AML-193 (cell line): Measurements from ENCODE around the gene CDH2.

Source experiments
- DNase-seq, 2 experiments: peaks; one replicate each; lab custom pipeline; 2025; lab: John Stamatoyannopoulos, UW

Gene CDH2

DNA sequence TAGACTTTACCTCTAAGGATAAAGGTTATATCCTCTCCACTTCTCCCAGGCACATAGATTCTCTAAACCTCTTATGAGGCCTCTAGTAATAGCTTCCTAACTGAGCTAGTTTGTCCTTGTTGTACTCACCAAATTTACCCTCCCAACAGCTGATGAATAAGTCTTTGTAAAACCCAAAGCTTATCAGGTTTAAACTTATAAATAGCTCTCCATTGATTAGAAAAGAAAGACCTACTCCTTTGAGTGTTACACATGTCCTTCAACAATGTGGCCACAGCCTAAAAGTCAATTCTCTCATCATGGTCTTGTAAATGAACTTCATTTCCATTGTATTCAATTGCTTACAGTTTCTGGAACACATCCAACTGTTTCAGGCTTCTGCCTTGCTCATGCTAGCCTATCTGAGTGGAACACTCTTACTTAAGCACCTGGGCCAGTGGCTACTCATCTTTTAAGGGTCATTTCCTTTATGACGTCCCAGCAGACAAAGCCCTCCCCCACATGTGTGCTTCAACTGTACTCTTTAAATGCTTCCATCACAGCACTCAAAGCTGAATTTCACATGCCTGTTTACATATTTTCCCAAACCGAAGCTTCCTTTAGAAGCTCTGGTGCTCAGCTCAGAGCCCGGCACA is 131.6 kb downstream of the CDH2 start:
- no peak for DNase-seq

DNA sequence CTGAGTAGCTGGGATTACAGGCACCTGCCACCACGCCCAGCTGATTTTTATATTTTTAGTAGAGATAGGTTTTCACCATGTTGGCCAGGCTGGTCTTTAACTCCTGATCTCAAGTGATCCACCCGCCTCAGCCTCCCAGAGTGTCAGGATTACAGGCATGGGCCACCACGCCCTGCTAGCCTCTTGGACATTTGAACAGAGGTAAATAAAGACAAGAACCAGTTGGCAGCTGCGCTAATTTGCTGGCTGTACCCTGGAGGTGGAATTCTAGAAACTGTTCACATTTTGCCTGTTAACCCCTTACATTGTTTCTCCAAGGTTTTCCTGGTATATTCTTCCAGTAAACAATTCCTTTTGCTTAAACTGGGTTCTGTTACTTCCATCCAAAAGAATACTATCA is 132.9 kb downstream of the CDH2 start:
- no peak for DNase-seq

DNA sequence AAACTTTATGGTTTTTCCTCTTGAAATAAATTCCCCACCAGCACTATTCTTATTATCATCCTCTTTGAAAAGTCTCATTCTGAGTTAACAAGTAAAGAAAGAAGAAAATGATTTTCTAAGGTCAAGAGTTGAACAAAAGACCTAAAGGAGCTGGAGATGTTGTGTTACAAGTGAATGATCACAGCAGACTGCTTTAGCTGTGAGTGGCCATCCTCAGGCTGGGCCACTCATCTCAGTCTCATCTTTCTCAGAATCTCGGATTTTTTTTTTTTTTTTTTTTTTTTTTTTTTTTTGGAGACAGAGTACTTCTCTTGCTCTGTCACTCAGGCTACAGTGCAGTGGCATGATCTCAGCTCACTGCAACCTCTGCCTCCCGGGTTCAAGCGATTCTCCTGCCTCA is 133.3 kb downstream of the CDH2 start:
- DNase-seq, result no peak

DNA sequence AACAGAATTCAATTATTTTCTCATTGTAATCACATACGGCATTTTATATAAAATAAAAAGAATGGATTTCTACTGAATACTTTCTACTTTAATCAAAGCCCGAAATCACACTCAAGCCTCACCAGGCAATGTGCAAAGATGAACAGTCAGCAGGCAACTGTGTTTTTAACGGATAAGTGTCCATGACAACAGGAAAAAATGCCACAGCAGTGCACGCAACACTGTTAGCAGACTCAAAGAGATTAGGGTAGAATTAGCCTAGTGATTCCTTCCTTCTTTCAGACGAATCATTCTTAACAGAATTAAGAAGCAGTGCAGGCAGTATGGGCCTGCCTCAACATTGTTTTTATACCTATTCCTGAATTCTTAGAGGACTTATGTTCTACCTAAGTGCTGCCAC is 135.6 kb downstream of the CDH2 start:
- DNase-seq, result no peak

DNA sequence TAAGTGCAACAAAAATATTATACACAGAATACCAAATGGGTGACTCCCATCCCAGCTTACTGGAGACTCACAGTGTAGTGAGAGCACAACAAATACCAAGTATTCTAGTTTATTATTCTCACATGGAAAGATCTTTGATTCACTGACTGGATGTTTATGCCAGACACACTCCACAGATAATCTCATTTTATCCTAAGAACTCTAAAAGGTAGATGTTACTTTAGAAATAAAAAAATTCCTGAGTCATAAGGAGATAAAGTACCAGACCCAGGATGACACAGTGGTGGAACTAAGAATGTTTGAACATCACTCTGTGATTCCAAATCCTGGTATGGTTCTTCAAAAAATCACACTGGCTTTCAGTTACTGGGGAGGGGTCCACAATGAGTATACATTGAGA is 136.2 kb downstream of the CDH2 start:
- DNase-seq, result no peak

DNA sequence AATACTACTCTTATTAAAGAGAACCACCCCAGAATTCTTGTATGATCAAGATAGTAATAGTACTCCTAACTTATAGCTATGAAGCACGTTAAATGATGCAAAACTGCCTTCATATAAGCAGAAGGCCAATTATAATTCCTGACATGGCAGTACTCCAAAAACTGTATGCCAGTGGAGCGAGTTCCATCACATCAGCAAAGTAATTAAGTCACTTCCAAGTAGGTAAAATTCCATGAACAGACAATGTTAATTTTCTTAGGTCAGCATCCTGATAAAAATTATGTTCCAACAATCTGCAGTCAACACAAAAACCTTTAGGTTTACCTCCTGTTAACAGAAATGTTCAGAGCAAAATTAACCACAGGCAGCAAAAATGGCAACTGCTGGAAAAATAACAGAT is 136.7 kb downstream of the CDH2 start:
- DNase-seq, result no peak

DNA sequence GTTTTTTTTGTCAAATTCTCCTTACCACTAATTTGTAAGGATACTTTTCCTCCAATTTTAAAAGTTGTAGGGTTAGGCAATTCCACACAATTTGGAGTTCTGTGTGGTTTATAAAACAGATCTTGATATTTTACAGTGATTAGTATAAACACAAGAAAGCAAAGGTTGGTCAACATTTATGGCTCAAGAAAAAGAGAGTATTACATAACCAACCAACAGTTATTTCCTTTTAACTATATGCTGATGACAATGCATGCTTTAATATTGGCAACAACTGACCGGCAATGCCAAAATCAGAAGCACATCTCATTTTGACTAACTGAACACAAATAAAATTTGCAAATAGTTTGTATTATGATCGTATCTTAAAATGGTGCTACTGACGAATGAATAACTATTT is 137.2 kb downstream of the CDH2 start:
- no peak for DNase-seq

DNA sequence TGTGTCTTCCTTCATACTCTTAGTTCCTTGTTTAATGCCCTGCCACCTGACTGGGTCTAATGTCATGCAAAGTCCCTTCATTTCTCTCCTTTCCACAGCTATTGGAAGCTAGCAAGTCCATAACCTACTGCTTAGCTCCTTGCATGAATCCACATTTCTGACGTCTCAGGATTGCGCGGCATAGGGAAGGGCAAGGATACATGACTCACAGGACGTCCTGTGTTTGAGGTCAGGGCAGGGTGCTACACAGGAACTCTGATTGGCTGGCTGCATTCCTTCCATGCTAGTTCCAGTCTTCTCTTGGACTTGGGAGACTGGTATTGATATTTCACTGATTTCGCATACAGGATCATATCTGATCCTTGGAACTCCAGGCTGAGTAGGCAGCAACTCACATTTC is 137.9 kb downstream of the CDH2 start:
- no peak for DNase-seq

DNA sequence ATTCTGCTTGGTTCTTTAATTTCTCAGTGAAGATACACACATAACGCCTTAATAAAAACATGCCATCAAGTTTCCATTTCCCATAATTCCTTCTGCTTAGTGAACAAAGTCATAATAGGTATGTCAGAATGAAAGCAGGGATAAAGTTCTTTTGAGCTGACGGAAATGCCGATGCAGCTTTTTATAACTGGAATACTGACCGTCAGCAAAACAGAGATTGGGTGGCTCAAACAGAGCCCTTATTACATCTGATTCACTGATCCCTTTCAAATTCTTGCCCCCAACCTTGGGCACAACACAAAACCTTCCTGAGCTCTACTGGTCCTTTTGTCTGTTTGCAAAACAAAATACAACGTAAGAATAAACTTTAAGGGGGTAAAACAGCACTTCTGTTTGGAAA is 140.4 kb downstream of the CDH2 start:
- no peak for DNase-seq

DNA sequence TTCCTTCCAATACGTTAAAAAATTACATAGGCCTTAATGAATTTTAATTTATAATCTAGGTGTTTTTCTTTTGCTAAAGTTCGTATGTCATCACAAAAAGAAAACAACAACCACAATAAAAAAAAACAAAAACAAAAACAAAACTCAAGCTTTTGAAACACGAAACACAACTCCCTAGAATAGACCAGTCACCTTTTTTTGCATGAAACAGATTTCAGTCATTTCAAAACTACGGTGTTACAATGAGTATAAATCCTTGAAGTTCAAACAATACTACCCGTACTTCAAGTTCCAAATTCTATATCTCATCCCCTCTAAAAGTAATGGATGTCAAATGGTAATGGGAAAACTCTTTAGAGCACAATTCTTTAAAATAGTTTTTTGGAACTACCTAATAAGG is 142.4 kb downstream of the CDH2 start:
- DNase-seq, result no peak

DNA sequence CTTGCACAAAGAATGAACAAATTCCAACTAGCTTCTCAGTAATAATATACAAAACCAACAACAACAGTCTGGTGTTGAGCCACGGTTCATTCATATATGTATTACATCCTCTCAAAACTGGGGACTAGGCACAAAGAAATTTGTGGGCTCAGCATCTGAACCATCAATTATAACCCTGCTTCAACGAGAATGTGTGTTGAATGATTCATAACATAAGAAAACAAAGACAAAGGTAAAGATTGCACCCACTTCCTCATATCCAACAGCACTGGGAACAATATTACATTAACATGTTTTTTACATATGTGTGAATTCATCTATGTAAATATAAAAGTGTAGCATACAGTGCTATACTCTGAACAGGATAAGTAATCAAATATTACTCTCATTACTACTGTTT is 144.8 kb downstream of the CDH2 start:
- DNase-seq, result no peak

DNA sequence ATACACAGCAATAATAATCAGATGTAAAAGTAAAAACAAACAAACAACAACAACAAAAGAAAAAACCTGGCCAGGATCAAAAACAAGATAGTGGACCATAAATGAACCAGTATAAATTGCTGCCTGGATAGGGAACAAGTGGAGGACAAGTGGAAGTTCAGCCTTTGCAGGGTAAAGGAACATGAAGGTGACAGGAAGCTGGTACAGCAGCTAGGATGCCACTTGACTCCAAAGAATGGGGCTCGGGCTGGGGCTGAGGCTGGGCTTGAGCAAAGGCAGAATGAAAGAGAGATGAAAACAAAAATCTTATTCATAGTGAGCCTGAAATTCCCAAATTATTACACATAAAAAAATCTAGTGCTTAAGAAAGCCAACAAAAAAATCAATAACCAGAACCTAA is 146.5 kb downstream of the CDH2 start:
- DNase-seq, result no peak

DNA sequence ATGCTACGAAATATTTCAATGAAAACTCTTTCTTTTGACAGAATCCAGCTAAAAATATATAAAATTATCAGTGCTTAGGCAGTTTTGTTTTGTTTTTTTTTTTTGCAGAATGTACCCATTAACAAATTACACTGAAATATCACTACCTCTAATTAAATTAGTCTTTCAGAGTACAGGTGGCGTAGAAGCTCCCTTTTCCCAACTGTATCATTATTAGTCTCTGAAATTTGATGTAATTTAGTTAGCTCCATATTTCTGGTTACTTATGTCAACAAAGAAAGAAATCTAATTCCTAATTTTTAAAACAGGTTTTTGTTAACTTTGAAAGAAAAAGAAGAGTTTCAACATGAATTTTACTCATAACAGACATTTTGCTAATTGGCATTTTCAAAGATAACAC is 149.2 kb downstream of the CDH2 start:
- no peak for DNase-seq

DNA sequence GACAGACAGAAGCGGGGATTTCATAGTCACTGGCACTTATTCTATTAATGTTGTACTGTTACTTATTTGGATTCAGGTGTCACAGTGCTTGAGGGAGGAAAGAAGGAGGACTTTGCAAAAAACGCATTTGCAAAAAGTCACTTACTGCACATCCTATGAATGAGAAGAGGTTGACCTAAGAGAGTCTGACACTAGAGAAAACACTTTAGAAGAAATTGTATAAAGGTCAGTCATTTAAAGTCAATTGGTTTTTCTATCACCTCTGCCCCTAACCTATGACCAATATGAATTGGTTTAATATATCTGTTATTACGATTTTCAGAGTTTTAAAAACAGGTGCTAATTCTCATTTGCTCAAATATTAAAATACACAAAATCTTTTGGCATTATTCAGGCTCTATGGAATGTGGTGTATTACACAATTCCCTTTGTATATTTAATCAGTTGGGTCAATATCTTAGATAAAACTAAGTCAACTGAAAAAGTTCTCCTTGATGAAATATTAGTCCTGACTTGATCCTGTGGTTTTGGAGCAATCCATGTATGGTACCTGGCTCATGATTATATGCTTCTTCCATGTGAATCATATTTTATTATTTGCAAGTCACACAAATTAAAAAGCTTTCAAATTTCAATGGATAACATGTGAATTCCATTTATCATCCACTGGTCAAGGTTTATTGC is 157.4 kb downstream of the CDH2 start:
- DNase-seq, result no peak

DNA sequence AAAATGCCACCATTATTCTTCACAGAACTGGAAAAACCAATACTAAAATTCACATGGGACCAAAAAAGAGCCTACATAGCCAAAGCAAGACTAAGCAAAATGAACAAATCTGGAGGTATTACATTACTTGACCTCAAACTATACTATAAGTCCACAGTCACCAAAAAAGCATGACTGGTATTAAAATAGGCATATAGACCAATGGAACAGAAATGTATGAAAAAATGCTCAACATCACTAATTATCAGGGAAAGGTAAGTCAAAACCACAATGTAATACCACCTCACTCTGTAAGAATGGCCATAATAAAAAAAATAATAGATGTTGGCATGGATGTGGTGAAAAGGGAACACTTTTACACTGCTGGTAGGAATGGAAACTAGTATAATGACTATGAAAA is 158.6 kb downstream of the CDH2 start:
- no peak for DNase-seq

DNA sequence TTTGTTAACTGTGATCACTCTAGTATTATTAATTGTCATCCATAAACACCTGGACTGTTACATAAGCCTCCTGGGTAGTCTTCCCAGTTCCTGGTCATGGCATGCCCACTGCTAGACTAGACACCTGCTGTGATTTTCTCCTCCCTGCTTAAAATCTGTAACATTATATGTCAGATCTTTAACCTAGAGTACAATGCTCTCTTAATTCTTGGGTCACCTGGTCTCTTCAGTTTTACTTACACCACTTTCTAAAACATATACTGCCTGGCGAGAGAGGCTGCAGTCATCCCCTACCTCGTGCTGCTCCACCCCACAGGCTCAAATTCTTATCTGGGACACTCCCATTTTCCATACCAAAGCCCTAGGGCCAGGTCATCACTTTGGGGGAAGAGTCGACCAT is 161.3 kb downstream of the CDH2 start:
- no peak for DNase-seq

DNA sequence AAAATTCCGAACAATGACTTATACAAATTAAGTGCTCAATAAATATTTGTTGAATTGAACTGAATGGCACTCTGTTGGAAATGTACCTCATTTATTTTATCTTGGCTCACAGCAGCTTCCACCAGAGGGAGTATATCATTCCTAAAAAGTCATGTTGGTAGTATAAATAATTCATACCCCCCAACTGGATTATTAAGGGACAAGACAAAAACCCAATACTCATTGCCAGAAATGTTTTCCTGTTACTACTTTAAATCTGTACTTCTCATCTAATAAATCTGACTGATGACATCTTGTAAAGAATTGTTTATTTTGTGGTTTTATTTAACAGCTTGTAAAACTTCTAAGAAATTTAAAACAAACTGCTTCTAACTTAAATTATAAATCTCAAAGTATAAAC is 163.9 kb downstream of the CDH2 start:
- no peak for DNase-seq

DNA sequence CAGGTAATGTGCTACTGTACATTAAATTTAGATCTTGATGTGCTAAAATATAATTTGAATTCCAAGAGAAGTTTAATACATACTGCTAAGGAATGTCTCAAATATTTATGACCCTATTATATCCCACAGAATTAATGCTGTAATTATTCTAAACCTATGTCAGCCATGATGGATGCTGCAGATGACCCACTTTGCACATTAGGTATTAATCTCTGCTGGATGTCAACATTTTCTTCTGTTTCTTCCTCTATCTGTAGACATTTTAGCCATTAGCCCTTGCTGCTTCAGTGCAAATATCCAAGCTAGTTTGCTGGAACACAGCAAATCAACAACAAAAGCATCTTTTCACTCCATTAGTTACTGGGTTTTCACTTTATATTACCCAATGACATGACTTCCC is 164.6 kb downstream of the CDH2 start:
- no peak for DNase-seq

DNA sequence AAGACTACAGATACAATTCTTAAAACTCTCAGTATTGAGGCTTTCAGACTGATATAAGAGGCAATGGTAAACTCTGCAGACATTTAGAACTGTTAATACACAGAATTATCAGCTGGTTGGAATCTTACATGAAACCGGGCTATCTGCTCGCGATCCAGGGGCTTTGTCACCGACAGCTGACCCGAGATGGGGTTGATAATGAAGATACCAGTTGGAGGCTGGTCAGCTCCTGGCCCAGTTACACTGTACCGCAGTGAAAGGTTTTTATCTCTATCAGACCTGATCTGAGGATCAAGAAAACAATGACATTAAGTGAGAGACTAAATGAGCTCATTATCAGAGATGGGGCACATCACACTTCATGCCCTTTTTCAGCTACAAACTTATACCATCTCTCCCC is 167.3 kb downstream of the CDH2 start:
- no peak for DNase-seq

DNA sequence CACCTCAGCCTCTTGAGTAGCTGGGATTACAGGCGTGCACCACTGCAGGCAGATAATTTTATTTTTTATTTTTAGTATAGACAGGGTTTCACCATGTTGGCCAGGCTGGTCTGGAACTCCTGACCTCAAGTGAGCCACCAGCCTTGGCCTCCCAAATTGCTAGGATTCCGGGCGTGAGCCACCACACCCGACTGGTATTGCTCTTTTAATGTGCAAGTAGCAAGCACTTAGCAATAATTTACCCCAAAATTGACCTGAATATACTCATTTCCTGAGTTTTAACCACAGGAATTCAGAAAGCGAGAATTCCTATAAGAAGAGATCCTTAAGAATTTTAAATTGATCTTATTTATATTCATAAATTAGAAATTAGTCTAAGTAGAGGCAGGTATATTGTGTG is 169.1 kb downstream of the CDH2 start:
- no peak for DNase-seq

DNA sequence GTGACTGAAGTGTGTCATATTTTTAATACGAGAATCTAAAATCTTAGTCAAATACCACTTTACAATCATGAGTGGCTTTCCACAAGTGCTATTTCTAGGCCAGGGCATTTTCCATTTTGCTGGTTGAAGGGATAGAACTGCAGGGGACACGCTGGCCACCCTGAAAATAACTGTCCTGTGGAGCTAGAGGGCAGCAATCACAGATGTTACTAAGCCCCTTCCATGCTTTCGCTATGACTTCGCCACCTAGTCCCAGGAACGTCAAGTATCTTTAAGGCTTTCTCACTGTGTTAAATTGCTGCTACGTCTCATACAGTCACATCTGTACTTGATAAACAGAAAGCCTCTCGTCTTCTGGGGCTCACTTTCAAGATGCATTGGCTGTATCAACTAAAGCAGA is 171.8 kb downstream of the CDH2 start:
- DNase-seq, result no peak

DNA sequence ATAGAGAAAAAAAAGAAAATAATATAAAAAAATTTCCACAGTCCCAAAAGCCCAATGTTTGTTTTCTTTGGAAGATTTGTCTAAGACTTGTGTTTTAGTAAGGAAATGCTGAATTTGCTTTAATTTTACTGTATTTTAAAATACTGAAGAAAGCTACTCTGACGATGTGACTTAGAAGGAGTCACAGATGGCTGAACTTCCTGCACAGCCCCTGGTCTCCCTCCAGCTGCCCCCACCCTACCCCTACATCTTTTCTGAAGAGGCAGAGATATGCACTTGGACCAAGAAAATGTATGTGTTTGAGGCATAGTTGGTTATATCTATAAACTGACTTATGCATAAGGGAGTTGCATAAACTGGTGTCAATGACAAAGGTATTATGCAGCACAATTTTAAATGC is 172.3 kb downstream of the CDH2 start:
- DNase-seq, result no peak

DNA sequence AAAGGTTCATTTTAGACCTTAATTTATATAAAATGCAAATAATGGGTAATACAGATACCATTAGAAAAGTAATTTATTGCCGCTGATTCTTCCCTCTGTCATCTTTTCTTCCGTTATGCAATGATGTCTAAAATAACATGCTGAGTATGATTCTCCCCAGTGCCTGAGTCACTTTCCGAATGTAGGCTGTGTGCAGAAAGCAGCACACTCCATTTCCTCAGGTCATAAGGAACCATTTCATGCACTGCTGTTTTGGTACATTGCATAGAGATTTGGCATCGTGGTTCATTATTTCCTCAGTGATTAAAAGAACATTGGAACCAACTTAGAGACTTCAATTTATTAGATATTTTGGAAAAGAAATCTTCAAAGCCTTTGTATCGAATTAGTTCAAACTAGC is 173.5 kb downstream of the CDH2 start:
- DNase-seq, result no peak

DNA sequence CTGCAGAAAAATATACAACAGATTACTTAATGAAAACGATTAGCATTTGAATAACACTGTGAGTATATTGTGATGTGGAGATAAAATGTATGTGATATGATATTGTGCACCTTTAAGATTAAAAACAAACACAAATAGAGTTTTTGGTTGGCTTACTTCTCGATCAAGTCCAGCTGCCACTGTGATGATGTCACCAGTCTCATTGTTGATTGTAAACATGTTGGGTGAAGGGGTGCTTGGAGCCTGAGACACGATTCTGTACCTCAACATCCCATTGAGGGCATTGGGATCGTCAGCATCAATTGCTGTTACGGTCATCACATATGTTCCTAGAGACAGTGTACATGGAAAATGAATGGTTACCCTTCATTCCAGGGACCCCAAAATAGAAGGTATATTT is 174.1 kb downstream of the CDH2 start:
- DNase-seq, result no peak
